Stimulated activated CD4-positive, alpha-beta T cell treated with anti-CD3 and anti-CD28 coated beads, TNF-alpha, amount 100 ng/mL, for 4 hours (primary cell): ENCODE measurements around the gene SDF2L1.
A peak's percentile ranks its signal among the peaks of the same experiment; 100 is the strongest.

Experiments used
- DNase-seq, 3 experiments: peaks; one replicate each; pipeline ENCODE4 v3.0.0-alpha.2; 2020; ENCODE audit warnings: low read depth in 3 of 3

Gene SDF2L1

GRCh38 chr22:21622011-21622918 lies 19.8 kb upstream of the SDF2L1 start:
- no peak for DNase-seq

GRCh38 chr22:21622919-21623647 lies 19.0 kb upstream of the SDF2L1 start:
- DNase-seq = no peak

GRCh38 chr22:21623648-21623970 lies 18.5 kb upstream of the SDF2L1 start:
- no peak for DNase-seq

- DNase-seq = no peak
Observed at GRCh38 chr22:21624120-21624879, 17.8 kb upstream of the SDF2L1 start.

- no peak for DNase-seq
Observed at GRCh38 chr22:21624880-21625791, 17.0 kb upstream of the SDF2L1 start.

GRCh38 chr22:21626073-21626734 lies 15.9 kb upstream of the SDF2L1 start:
- no peak for DNase-seq

GRCh38 chr22:21626735-21627469 lies 15.2 kb upstream of the SDF2L1 start:
- no peak for DNase-seq

GRCh38 chr22:21628386-21629254 lies 13.5 kb upstream of the SDF2L1 start:
- DNase-seq = no peak

- peak; percentile 92 to 93 (median 92) for DNase-seq
Observed at GRCh38 chr22:21629255-21630149, 12.6 kb upstream of the SDF2L1 start, which contains the start of gene YDJC. Gene YDJC, minus strand, starts transcription at chr22:21630022. Its CDS starts 8 bp downstream, at chr22:21630014.

GRCh38 chr22:21631025-21631424 lies 11.1 kb upstream of the SDF2L1 start:
- no peak for DNase-seq

GRCh38 chr22:21632237-21632895 lies 9.7 kb upstream of the SDF2L1 start, which contains the start of gene CCDC116:
Gene CCDC116, plus strand, starts transcription at chr22:21632760. Its CDS starts 422 bp downstream, at chr22:21633182.
- DNase-seq = peak in 2 of 3 experiments; percentile 30 to 36

GRCh38 chr22:21632931-21633330 lies 9.2 kb upstream of the SDF2L1 start:
- DNase-seq = no peak

- no peak for DNase-seq
Observed at GRCh38 chr22:21633481-21633880, 8.6 kb upstream of the SDF2L1 start.

- no peak for DNase-seq
Observed at GRCh38 chr22:21634081-21634480, 8.0 kb upstream of the SDF2L1 start.

- DNase-seq = no peak
Observed at GRCh38 chr22:21634844-21635243, 7.3 kb upstream of the SDF2L1 start.

- no peak for DNase-seq
Observed at GRCh38 chr22:21635771-21636510, 6.2 kb upstream of the SDF2L1 start.
